ENCODE results near the gene SYT13.

Gene SYT13

GRCh38 chr11:45248501-45249011 is 37.6 kb downstream of the SYT13 start:
- in situ Hi-C loops (cut with HindIII; ENCODE audit: low pct_unique_long_range_greater_than_20kb, low sequenced_read_pairs): no loop called here
- no peak for DNase-seq (ENCODE audit: low read depth in 1 of 2, low spot score in 1 of 2)
- TF ChIP-seq JUND (IDR thresholded peaks at IDR 0.05; ENCODE audit: low read depth): no peak

DNA sequence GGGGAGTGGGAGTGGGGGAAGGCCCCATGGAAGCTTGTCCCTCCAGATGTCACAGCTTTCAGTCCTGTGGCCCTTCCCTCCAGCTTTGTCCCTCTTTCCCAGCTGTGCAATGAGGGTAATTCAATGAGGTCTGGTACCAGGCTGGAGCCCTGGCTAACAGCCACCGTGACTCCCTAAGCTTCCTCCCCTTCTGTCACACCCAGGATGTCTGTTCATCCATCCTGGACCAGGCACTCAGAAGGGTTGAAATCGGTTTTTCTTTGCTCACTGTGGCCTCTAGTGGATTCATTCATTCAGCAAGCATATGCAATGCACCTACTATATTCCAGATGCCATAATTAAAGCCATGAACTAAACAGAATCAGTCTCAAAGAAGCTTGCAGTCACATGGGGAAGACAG is 38.7 kb downstream of the SYT13 start:
- in situ Hi-C loops (cut with HindIII; ENCODE audit: low pct_unique_long_range_greater_than_20kb, low sequenced_read_pairs): no loop called here
- TF ChIP-seq JUND (IDR thresholded peaks at IDR 0.05; ENCODE audit: low read depth): no peak
- DNase-seq (ENCODE audit: low read depth in 1 of 2, low spot score in 1 of 2): peak in 1 of 2 experiments; percentile 25

GRCh38 chr11:45246241-45246640 is 39.9 kb downstream of the SYT13 start:
- DNase-seq (ENCODE audit: low read depth in 1 of 2, low spot score in 1 of 2): no peak
- in situ Hi-C loops (cut with HindIII; ENCODE audit: low pct_unique_long_range_greater_than_20kb, low sequenced_read_pairs): no loop called here
- TF ChIP-seq JUND (IDR thresholded peaks at IDR 0.05; ENCODE audit: low read depth): no peak

- no peak for TF ChIP-seq JUND (IDR thresholded peaks at IDR 0.05; ENCODE audit: low read depth)
- in situ Hi-C loops (cut with HindIII; ENCODE audit: low pct_unique_long_range_greater_than_20kb, low sequenced_read_pairs): no loop called here
- no peak for DNase-seq (ENCODE audit: low read depth in 1 of 2, low spot score in 1 of 2)
These were observed 40.7 kb downstream of the SYT13 start for GRCh38 chr11:45245218-45246045.

DNA sequence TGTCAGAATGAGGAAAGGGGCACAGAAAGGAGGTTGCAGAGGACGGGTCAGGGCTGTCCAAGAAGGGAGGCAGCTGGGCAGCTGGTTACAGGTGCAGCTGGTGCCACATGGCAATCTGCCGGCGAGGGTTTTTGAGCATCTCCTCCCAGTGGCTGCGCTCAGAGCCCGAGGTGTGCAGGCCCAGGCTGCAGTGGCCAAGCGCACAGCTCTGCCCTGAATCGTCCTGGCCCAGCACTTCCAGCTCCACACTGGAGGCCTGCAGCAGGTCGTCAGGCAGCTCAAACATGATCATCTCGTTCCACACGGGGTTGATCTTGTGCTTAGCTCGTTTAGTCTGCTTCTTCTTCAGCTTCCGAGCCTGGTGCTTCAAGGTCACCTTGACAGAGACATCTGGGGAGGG is 42.2 kb downstream of the SYT13 start:
- no peak for TF ChIP-seq JUND (IDR thresholded peaks at IDR 0.05; ENCODE audit: low read depth)
- DNase-seq (ENCODE audit: low read depth in 1 of 2, low spot score in 1 of 2): no peak
- in situ Hi-C loops (cut with HindIII; ENCODE audit: low pct_unique_long_range_greater_than_20kb, low sequenced_read_pairs): no loop called here

DNA sequence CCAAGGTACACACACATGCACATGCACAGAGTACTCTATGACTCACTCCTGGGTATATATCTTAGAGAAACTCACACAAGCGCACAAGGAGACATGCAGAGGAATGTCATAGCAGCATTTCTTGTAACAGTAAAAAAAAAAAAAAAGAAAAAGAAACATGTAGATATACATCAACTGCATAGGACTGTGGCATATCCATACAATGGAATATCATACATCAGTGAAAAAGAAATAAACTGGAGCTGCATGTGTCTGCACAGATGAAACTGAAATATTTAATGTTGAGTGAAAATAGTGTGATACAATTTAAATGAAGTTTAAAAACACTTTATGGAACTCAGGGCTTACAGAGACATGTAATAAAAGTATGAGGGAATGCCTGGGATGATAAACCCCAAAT is 46.4 kb downstream of the SYT13 start:
- no peak for TF ChIP-seq JUND (IDR thresholded peaks at IDR 0.05; ENCODE audit: low read depth)
- in situ Hi-C loops (cut with HindIII; ENCODE audit: low pct_unique_long_range_greater_than_20kb, low sequenced_read_pairs): no loop called here
- no peak for DNase-seq (ENCODE audit: low read depth in 1 of 2, low spot score in 1 of 2)

DNA sequence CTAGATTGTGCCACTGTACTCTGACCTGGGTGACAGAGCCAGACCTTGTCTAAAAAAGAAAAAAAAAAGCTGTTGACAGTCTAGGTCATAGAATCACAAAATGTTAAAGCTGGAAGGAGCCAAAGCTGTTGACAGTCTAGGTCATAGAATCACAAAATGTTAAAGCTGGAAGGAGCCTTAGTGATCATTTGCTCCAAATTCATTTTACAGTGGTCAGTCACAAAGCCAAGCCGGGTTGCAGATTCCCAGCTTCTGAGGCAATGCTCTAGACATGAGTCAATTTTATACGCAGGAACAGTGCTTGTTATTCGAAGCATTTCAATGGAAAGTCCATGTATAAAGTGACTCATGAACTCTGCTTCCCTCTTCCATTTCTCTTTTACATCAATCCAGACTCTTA is 47.4 kb downstream of the SYT13 start:
- in situ Hi-C loops (cut with HindIII; ENCODE audit: low pct_unique_long_range_greater_than_20kb, low sequenced_read_pairs): no loop called here
- DNase-seq (ENCODE audit: low read depth in 1 of 2, low spot score in 1 of 2): no peak
- no peak for TF ChIP-seq JUND (IDR thresholded peaks at IDR 0.05; ENCODE audit: low read depth)

DNA sequence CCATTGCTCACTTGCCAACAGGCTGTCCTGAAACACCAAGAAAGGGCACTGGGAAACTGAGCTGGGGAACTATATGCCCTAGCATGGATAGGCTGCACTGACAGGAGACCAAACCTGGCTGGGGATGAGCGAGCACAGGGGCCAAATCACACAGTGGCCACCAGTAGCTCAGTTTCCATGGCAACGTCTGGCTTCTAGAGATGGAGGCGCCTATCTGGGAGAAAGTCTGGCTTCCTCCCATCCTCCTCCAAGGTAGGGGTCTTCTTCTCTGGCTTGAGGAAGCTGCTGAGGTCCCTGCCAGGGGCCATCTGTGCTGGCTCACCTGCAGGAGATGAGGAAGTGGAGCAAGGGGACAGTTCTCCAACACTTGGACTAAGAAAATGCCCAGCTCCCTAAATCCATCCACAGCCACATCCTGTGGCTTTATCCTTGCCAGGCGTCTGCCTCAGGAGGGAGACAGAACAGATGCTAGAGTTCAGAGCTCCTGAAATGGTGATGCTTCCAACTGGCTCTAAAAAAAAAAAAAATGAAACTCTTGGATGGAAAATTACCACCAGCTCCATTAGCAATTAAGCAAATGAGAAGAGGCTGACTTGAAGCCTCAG is 48.3 kb downstream of the SYT13 start:
- in situ Hi-C loops (cut with HindIII; ENCODE audit: low pct_unique_long_range_greater_than_20kb, low sequenced_read_pairs): no loop called here
- no peak for DNase-seq (ENCODE audit: low read depth in 1 of 2, low spot score in 1 of 2)
- TF ChIP-seq JUND (IDR thresholded peaks at IDR 0.05; ENCODE audit: low read depth): no peak

GRCh38 chr11:45234306-45235006 is 51.7 kb downstream of the SYT13 start:
- DNase-seq (ENCODE audit: low read depth in 1 of 2, low spot score in 1 of 2): no peak
- TF ChIP-seq JUND (IDR thresholded peaks at IDR 0.05; ENCODE audit: low read depth): no peak
- in situ Hi-C loops (cut with HindIII; ENCODE audit: low pct_unique_long_range_greater_than_20kb, low sequenced_read_pairs): no loop called here

- in situ Hi-C loops (cut with HindIII; ENCODE audit: low pct_unique_long_range_greater_than_20kb, low sequenced_read_pairs): no loop called here
- TF ChIP-seq JUND (IDR thresholded peaks at IDR 0.05; ENCODE audit: low read depth): no peak
- no peak for DNase-seq (ENCODE audit: low read depth in 1 of 2, low spot score in 1 of 2)
These were observed 52.4 kb downstream of the SYT13 start for GRCh38 chr11:45233804-45234170.

GRCh38 chr11:45233121-45233803 is 52.9 kb downstream of the SYT13 start:
- in situ Hi-C loops (cut with HindIII; ENCODE audit: low pct_unique_long_range_greater_than_20kb, low sequenced_read_pairs): no loop called here
- DNase-seq (ENCODE audit: low read depth in 1 of 2, low spot score in 1 of 2): peak; percentile 82 to 93
- TF ChIP-seq JUND (IDR thresholded peaks at IDR 0.05; ENCODE audit: low read depth): no peak

DNA sequence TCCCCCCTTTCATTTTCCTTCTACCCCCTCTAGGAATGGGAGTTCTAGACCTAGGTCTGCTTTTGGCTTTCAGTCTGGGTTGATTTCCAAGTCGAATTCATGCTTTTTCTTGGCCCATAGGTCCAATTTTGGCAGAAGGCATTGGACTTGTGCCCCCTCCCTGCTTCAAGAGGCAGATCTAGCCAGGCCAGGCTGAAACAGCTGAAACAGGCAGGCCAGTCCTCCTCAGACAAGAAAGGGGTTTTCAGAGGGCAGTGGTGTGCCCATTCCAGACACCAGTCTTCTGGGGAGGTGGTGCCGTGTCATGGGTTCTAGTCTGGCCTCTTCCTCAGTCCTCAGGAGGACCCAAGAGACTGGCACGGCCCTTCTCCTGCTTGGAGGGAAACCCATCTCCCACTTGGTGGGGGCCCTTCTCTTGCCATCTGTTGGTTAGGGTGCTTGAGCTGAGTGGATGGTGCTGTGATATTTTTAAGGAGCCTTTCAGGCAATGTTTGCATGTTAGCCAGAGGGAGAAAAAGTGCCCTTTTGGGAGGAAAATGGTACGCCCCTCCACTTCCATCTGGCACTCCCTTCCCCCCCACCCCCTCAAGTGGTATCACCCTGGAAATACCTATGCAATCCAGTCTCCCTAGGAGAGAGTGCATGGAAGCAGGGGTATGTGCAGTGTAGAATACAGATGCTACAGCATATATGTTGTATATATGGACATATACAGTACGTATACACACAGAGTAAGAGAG is 53.6 kb downstream of the SYT13 start:
- in situ Hi-C loops (cut with HindIII; ENCODE audit: low pct_unique_long_range_greater_than_20kb, low sequenced_read_pairs): no loop called here
- DNase-seq (ENCODE audit: low read depth in 1 of 2, low spot score in 1 of 2): no peak
- no peak for TF ChIP-seq JUND (IDR thresholded peaks at IDR 0.05; ENCODE audit: low read depth)
